GM23338 (cell line): Measurements from ENCODE around the gene FN3K.
"Not testable (repeated sequence)": the region's sequence is repeated elsewhere in the genome, so short reads cannot be mapped to it uniquely, and the experiment has no call there.

Experiments
- CREB1 ChIP-seq: fragments of 250-450 bp; sonication (Bioruptor Pico); IDR thresholded peaks from 2 replicates; pipeline ENCODE4 v1.5.0; 2020; ENCODE audit warnings: low read depth, mild to moderate bottlenecking, moderate library complexity
- EZH2 ChIP-seq: fragments of 200-600 bp; sonication (generic); IDR thresholded peaks from one replicate; pipeline ENCODE4 v1.8.0; 2017; ENCODE audit warnings: antibody characterized with exemption, mild to moderate bottlenecking, low read depth; ENCODE audit not compliant: unreplicated experiment
- EZH2phosphoT487 ChIP-seq: fragments of 200-600 bp; sonication (generic); IDR thresholded peaks from one replicate; pipeline ENCODE4 v1.8.1; 2018; ENCODE audit warnings: antibody characterized with exemption; ENCODE audit not compliant: unreplicated experiment
- NANOG ChIP-seq: IDR thresholded peaks from 2 replicates; pipeline ENCODE4 v1.6.1; 2016; ENCODE audit warnings: antibody characterized with exemption, borderline replicate concordance
- POLR2AphosphoS5 ChIP-seq: IDR thresholded peaks from 2 replicates; pipeline ENCODE4 v1.6.1; 2016; ENCODE audit warnings: antibody characterized with exemption, low read depth
- ZNF331 ChIP-seq: fragments of 250-450 bp; sonication (Bioruptor Pico); IDR thresholded peaks from 2 replicates; pipeline ENCODE4 v1.5.0; 2020; ENCODE audit warnings: low read depth, mild to moderate bottlenecking, moderate library complexity
- TF ChIP-seq, protein P1 (sequence below), 2 experiments: fragments of 200-600 bp in 1 of 2; sonication (generic) in 1 of 2; conservative IDR thresholded peaks; 2 replicates each; pipeline versions ENCODE4 v1.5.1 to v1.6.1; 2016 to 2017; ENCODE audit warnings: antibody characterized with exemption in 2 of 2, low read depth in 2 of 2, mild to moderate bottlenecking in 2 of 2, moderate library complexity in 1 of 2
- TF ChIP-seq, protein P2 (sequence below): IDR thresholded peaks from one replicate; pipeline ENCODE4 v1.6.1; 2018; ENCODE audit warnings: antibody characterized with exemption; ENCODE audit not compliant: unreplicated experiment
- TF ChIP-seq, protein P3 (sequence below): fragments of 250-450 bp; sonication (Bioruptor Pico); IDR thresholded peaks from 2 replicates; pipeline ENCODE4 v1.5.0; 2020; ENCODE audit warnings: mild to moderate bottlenecking, moderate library complexity

DNA sequence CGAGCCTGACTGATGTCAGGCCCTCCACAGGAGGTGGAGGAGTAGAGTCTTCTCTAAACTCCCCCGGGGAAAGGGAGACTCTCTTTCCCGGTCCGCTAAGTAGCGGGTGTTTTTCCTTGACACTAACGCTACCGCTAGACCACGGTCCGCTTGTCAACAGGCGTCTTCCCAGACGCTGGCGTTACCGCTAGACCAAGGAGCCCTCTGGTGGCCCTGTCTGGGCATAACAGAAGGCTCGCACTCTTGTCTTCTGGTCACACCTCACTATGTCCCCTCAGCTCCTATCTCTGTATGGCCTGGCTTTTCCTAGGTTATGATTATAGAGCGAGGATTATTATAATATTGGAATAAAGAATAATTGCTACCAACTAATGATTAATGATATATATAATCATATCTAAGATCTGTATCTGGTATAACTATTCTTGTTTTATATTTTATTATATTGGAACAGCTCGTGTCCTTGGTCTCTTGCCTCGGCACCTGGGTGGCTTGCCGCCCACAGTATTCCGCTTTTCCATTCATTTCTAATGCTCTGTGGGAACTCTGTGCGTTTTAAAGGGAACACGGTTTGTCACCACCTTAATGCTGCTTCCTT, 42.5 kb downstream of the FN3K start:
- TF ChIP-seq EZH2; POLR2AphosphoS5; ZNF331 (CRISPR knock-in tag); CREB1 (CRISPR knock-in tag); EZH2phosphoT487; NANOG: not testable (repeated sequence)
- TF ChIP-seq, protein P1, sequence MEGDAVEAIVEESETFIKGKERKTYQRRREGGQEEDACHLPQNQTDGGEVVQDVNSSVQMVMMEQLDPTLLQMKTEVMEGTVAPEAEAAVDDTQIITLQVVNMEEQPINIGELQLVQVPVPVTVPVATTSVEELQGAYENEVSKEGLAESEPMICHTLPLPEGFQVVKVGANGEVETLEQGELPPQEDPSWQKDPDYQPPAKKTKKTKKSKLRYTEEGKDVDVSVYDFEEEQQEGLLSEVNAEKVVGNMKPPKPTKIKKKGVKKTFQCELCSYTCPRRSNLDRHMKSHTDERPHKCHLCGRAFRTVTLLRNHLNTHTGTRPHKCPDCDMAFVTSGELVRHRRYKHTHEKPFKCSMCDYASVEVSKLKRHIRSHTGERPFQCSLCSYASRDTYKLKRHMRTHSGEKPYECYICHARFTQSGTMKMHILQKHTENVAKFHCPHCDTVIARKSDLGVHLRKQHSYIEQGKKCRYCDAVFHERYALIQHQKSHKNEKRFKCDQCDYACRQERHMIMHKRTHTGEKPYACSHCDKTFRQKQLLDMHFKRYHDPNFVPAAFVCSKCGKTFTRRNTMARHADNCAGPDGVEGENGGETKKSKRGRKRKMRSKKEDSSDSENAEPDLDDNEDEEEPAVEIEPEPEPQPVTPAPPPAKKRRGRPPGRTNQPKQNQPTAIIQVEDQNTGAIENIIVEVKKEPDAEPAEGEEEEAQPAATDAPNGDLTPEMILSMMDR (conservative IDR thresholded peaks at IDR 0.05; ENCODE audit: low read depth in 2 of 2): peak; percentile 36 to 44
- TF ChIP-seq, protein P2, sequence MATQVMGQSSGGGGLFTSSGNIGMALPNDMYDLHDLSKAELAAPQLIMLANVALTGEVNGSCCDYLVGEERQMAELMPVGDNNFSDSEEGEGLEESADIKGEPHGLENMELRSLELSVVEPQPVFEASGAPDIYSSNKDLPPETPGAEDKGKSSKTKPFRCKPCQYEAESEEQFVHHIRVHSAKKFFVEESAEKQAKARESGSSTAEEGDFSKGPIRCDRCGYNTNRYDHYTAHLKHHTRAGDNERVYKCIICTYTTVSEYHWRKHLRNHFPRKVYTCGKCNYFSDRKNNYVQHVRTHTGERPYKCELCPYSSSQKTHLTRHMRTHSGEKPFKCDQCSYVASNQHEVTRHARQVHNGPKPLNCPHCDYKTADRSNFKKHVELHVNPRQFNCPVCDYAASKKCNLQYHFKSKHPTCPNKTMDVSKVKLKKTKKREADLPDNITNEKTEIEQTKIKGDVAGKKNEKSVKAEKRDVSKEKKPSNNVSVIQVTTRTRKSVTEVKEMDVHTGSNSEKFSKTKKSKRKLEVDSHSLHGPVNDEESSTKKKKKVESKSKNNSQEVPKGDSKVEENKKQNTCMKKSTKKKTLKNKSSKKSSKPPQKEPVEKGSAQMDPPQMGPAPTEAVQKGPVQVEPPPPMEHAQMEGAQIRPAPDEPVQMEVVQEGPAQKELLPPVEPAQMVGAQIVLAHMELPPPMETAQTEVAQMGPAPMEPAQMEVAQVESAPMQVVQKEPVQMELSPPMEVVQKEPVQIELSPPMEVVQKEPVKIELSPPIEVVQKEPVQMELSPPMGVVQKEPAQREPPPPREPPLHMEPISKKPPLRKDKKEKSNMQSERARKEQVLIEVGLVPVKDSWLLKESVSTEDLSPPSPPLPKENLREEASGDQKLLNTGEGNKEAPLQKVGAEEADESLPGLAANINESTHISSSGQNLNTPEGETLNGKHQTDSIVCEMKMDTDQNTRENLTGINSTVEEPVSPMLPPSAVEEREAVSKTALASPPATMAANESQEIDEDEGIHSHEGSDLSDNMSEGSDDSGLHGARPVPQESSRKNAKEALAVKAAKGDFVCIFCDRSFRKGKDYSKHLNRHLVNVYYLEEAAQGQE: not testable (repeated sequence)
- TF ChIP-seq, protein P3, sequence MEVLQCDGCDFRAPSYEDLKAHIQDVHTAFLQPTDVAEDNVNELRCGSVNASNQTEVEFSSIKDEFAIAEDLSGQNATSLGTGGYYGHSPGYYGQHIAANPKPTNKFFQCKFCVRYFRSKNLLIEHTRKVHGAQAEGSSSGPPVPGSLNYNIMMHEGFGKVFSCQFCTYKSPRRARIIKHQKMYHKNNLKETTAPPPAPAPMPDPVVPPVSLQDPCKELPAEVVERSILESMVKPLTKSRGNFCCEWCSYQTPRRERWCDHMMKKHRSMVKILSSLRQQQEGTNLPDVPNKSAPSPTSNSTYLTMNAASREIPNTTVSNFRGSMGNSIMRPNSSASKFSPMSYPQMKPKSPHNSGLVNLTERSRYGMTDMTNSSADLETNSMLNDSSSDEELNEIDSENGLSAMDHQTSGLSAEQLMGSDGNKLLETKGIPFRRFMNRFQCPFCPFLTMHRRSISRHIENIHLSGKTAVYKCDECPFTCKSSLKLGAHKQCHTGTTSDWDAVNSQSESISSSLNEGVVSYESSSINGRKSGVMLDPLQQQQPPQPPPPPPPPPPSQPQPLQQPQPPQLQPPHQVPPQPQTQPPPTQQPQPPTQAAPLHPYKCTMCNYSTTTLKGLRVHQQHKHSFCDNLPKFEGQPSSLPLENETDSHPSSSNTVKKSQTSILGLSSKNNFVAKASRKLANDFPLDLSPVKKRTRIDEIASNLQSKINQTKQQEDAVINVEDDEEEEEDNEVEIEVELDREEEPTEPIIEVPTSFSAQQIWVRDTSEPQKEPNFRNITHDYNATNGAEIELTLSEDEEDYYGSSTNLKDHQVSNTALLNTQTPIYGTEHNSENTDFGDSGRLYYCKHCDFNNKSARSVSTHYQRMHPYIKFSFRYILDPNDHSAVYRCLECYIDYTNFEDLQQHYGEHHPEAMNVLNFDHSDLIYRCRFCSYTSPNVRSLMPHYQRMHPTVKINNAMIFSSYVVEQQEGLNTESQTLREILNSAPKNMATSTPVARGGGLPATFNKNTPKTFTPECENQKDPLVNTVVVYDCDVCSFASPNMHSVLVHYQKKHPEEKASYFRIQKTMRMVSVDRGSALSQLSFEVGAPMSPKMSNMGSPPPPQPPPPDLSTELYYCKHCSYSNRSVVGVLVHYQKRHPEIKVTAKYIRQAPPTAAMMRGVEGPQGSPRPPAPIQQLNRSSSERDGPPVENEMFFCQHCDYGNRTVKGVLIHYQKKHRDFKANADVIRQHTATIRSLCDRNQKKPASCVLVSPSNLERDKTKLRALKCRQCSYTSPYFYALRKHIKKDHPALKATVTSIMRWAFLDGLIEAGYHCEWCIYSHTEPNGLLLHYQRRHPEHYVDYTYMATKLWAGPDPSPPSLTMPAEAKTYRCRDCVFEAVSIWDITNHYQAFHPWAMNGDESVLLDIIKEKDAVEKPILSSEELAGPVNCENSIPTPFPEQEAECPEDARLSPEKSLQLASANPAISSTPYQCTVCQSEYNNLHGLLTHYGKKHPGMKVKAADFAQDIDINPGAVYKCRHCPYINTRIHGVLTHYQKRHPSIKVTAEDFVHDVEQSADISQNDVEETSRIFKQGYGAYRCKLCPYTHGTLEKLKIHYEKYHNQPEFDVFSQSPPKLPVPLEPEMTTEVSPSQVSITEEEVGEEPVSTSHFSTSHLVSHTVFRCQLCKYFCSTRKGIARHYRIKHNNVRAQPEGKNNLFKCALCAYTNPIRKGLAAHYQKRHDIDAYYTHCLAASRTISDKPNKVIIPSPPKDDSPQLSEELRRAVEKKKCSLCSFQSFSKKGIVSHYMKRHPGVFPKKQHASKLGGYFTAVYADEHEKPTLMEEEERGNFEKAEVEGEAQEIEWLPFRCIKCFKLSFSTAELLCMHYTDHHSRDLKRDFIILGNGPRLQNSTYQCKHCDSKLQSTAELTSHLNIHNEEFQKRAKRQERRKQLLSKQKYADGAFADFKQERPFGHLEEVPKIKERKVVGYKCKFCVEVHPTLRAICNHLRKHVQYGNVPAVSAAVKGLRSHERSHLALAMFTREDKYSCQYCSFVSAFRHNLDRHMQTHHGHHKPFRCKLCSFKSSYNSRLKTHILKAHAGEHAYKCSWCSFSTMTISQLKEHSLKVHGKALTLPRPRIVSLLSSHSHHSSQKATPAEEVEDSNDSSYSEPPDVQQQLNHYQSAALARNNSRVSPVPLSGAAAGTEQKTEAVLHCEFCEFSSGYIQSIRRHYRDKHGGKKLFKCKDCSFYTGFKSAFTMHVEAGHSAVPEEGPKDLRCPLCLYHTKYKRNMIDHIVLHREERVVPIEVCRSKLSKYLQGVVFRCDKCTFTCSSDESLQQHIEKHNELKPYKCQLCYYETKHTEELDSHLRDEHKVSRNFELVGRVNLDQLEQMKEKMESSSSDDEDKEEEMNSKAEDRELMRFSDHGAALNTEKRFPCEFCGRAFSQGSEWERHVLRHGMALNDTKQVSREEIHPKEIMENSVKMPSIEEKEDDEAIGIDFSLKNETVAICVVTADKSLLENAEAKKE (CRISPR knock-in tag): not testable (repeated sequence)
